K562 (cell line): Measurements from ENCODE around the gene CDCA7. TPM values are rescaled to one million over a fixed set of nuclear protein-coding genes. Genes with fewer than 3 reads are reported as not detected.
A peak's percentile ranks its signal among the peaks of the same experiment; 100 is the strongest.

Experiments
- ATAC-seq: fragments of 200-7000 bp; cut with Tn5 transposase; 3 replicates; pipeline ENCODE4 v1.9.1; 2020; ENCODE audit warnings: moderate library complexity
- BruUV-seq: library from RNA; stranded (reverse); fragments of 400-500 nt; replicated peaks from 2 replicates; lab custom pipeline; 2021; lab: Mats Ljungman, UMichigan
- CTCF ChIA-PET: fragments of 300-600 bp; formaldehyde crosslinking; extraction: SDS; loops from one replicate; lab custom pipeline; 2021; ENCODE audit warnings: low intra/inter-chr PET ratio; lab: Yijun Ruan, JAX
- POLR2A ChIA-PET: fragments of 300-600, 350-650 bp; sonication (Branson Sonifier 250); formaldehyde crosslinking; extraction: SDS; loops from one replicate; lab custom pipeline; 2021; ENCODE audit warnings: antibody characterized with exemption, inconsistent platforms; lab: Yijun Ruan, JAX
- DNase-seq, 4 experiments: peaks; one replicate each; pipeline versions ENCODE4 v3.0.0 to v3.0.0-alpha.2; 2011 to 2018; ENCODE audit warnings: low spot score in 3 of 4, mixed read lengths in 3 of 4; ENCODE audit errors: extremely low read depth in 1 of 4
- FAIRE-seq: peaks from 2 replicates; lab custom pipeline; 2011; peaks lifted over from hg19 to GRCh38; lab: Jason Lieb, UNC
- H2AFZ ChIP-seq: 2 replicates; pipeline ENCODE4 v1.6.0; 2011; ENCODE audit warnings: low read depth, low read length, control low read depth, inconsistent platforms
- H3K27ac ChIP-seq: fragments of 200-600 bp; 3 replicates; pipeline ENCODE4 v1.8.0; 2011; ENCODE audit warnings: low read depth, mild to moderate bottlenecking, control low read depth, inconsistent platforms, low read length, moderate library complexity, mixed read lengths; ENCODE audit errors: extremely low read depth
- H3K27me3 ChIP-seq, 2 experiments: fragments of 300-600 bp in 1 of 2; 2 replicates in 1 of 2; 3 replicates in 1 of 2; pipeline versions ENCODE4 v1.6.0 to v1.8.0; 2011; ENCODE audit warnings: inconsistent platforms in 2 of 2, low read length in 2 of 2, mild to moderate bottlenecking in 1 of 2, mixed read lengths in 1 of 2, moderate library complexity in 1 of 2; ENCODE audit not compliant: control insufficient read depth in 2 of 2, insufficient read depth in 2 of 2
- H3K36me3 ChIP-seq: fragments of 300-600 bp; 3 replicates; pipeline ENCODE4 v1.8.0; 2011; ENCODE audit warnings: mild to moderate bottlenecking, low read length, inconsistent platforms; ENCODE audit not compliant: control insufficient read depth, insufficient read depth
- H3K4me1 ChIP-seq, 2 experiments: fragments of 200-600 bp in 1 of 2; replicated peaks in 1 of 2; 2 replicates in 1 of 2; 3 replicates in 1 of 2; pipeline versions ENCODE4 v1.5.1 to v1.8.0; 2011; ENCODE audit warnings: inconsistent platforms in 2 of 2, low read length in 2 of 2, mild to moderate bottlenecking in 1 of 2, mixed read lengths in 1 of 2, moderate library complexity in 1 of 2; ENCODE audit not compliant: control insufficient read depth in 2 of 2, insufficient read depth in 2 of 2
- H3K4me2 ChIP-seq: 2 replicates; pipeline ENCODE4 v1.6.1; 2011; ENCODE audit warnings: low read length, control low read depth, inconsistent platforms, mixed read lengths; ENCODE audit not compliant: insufficient read depth
- H3K4me3 ChIP-seq: fragments of 200-600 bp; sonication (generic), shearing (Covaris generic); 2 replicates; pipeline ENCODE4 v1.5.1; 2016; ENCODE audit warnings: control low read depth, inconsistent platforms
- H3K79me2 ChIP-seq: fragments of 200-600 bp; 3 replicates; pipeline ENCODE4 v1.8.0; 2011; ENCODE audit warnings: low read length, inconsistent platforms; ENCODE audit not compliant: control insufficient read depth, insufficient read depth
- H3K9ac ChIP-seq, 2 experiments: 2 replicates each; pipeline versions ENCODE4 v1.6.0 to v1.6.1; 2011; ENCODE audit warnings: low read depth in 2 of 2, low read length in 2 of 2, control low read depth in 1 of 2, inconsistent platforms in 1 of 2, mild to moderate bottlenecking in 1 of 2, mixed read lengths in 1 of 2; ENCODE audit not compliant: insufficient read depth in 1 of 2
- H3K9me1 ChIP-seq: one replicate; pipeline ENCODE4 v1.6.0; 2011; ENCODE audit warnings: inconsistent platforms, mild to moderate bottlenecking, low read length, moderate library complexity; ENCODE audit not compliant: control insufficient read depth, insufficient read depth
- H3K9me3 ChIP-seq: replicated peaks from 2 replicates; pipeline ENCODE4 v1.5.1; 2011; ENCODE audit warnings: low read depth, low read length, inconsistent platforms; ENCODE audit not compliant: control insufficient read depth, insufficient read depth
- H4K20me1 ChIP-seq: replicated peaks from 2 replicates; pipeline ENCODE4 v1.6.1; 2011; ENCODE audit warnings: low read length, inconsistent platforms, mixed read lengths; ENCODE audit not compliant: control insufficient read depth, insufficient read depth
- FOSL1 ChIP-seq: fragments of 200-800 bp; sonication (Bioruptor generic); conservative IDR thresholded peaks from 2 replicates; pipeline ENCODE4 v1.6.1; 2016; ENCODE audit warnings: missing genetic modification characterization, missing compliant biosample characterization
- JUND ChIP-seq, 2 experiments: IDR thresholded peaks; 2 replicates in 1 of 2; 3 replicates in 1 of 2; pipeline ENCODE4 v1.6.1; 2011; ENCODE audit warnings: borderline replicate concordance in 2 of 2, low read depth in 2 of 2, low read length in 2 of 2, improper control_type of control experiment in 1 of 2, missing biosample characterization in 1 of 2, missing genetic modification characterization in 1 of 2, missing genetic modification reagents in 1 of 2
- MEIS2 ChIP-seq: fragments of 450-650 bp; IDR thresholded peaks from 2 replicates; pipeline ENCODE4 v1.6.1; 2014; ENCODE audit warnings: mild to moderate bottlenecking; ENCODE audit not compliant: partially characterized antibody
- SIN3A ChIP-seq, 2 experiments: fragments of 150-350 bp in 1 of 2; IDR thresholded peaks; 2 replicates each; pipeline ENCODE4 v1.6.1; 2011 to 2016; ENCODE audit warnings: borderline replicate concordance in 2 of 2, low read depth in 2 of 2, low read length in 2 of 2, mild to moderate bottlenecking in 2 of 2, moderate library complexity in 2 of 2; ENCODE audit not compliant: control insufficient read depth in 1 of 2
- SRSF1 ChIP-seq: fragments of 200-400 bp; formaldehyde crosslinking; IDR thresholded peaks from 2 replicates; pipeline ENCODE4 v1.6.1; 2017; ENCODE audit warnings: mild to moderate bottlenecking, low read depth, low read length, moderate library complexity
- WGBS: fragments of 100-300 bp; shearing (Covaris generic); methylation state at CpG from one replicate; pipeline ENCODE4 v1.1.6; 2016; ENCODE audit warnings: low coverage, mixed read lengths; ENCODE audit not compliant: insufficient coverage; ENCODE audit errors: missing lambda C conversion rate; 5-methylcytosine and 5-hydroxymethylcytosine counted together
- in situ Hi-C: fragments of 300-500 bp; cut with MboI; formaldehyde crosslinking; loops from 4 replicates; pipeline ENCODE4 v1.15.0; 2018; ENCODE audit warnings: inconsistent platforms, mixed read lengths
- intact Hi-C: fragments of 100-400 bp; cut with micrococcal nuclease; formaldehyde crosslinking; loops from 2 replicates; pipeline ENCODE4 v1.14.2; 2022
- polyA plus RNA-seq, 8 experiments: library from polyadenylated mRNA; depleted of rRNA in 4 of 8; stranded (reverse) in 5 of 8; unstranded in 3 of 8; fragments of >200 nt; fragmentation: Nextera tagmentation in 2 of 8; fragmentation: Illumina TruSeq in 1 of 8; extraction: Ambion mirVana in 2 of 8; extraction: Trizol in 1 of 8; gene quantifications; 2 replicates each; pipeline versions ENCODE4 v1.2.1 to v1.2.3, GENCODE V29; 2011 to 2014; ENCODE audit warnings: inconsistent platforms in 1 of 8, missing spikeins in 1 of 8
- total RNA-seq, 7 experiments: library from RNA; depleted of rRNA in 6 of 7; stranded (reverse); fragments of >200 nt in 6 of 7; fragmentation: Illumina TruSeq in 2 of 7; extraction: Trizol in 2 of 7; gene quantifications; 2 replicates each; pipeline versions ENCODE4 v1.2.1 to v1.2.3, GENCODE V29; 2011 to 2021; ENCODE audit warnings: low replicate concordance in 1 of 7

CDCA7 gene
- total and polyA plus RNA-seq, 9 of the 15 experiments (the other 6 are each of a cell fraction or from before 2014, with no cell fraction given), result 28.5 to 122 (median 51.0) TPM

DNA sequence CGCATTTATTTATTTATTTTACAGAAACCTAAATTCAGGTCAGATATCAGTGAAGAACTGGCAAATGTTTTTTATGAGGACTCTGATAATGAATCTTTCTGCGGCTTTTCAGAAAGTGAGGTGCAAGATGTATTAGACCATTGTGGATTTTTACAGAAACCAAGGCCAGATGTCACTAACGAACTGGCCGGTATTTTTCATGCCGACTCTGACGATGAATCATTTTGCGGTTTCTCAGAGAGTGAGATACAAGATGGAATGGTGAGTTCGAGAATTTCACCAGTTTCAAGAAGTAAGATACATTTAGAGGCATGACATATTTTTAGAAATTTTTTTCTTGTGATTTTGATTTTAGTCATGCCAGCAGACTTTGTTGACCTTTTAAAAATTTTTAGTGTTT lies 4.6 kb downstream of the CDCA7 start:
- BruUV-seq, result no TSS peak
- intact Hi-C loops, result loop anchor here (10.0 kb wide), 1 partner anchor 144 kb away; no protein-coding TSS in a partner anchor
- Histone ChIP-seq H3K9me1 (peaks cover 3% of the 10 kb centered on the region), H3K4me1 (peaks cover 10 to 22% of the 10 kb centered on the region in 2 experiments; a peak in 4 of 5 replicates), H3K4me2 (no peak overlapping the region), H3K9ac (no peak overlapping the region), H3K27me3 (no peaks in the 10 kb centered on the region), H3K4me3 (no peak overlapping the region), H3K27ac (peak overlapping the region; percentile 9; the same call in 1 of the 3 replicates), H4K20me1 (peaks cover 17% of the 10 kb centered on the region; the same call in 1 of the 2 replicates), H3K36me3 (peaks cover 75% of the 10 kb centered on the region), H3K9me3 (no peaks in the 10 kb centered on the region), H2AFZ (no peak overlapping the region), H3K79me2 (peaks cover 67% of the 10 kb centered on the region)
- DNase-seq (no peak), ATAC-seq (no peak), FAIRE-seq (no peak)
- CTCF ChIA-PET, result no interaction called here
- in situ Hi-C loops, result no loop called here
- POLR2A ChIA-PET, result no interaction called here
- peak; percentile 47; the same call in 1 of the 2 replicates for TF ChIP-seq FOSL1
- no peak for TF ChIP-seq SRSF1
- peak; percentile 47; the same call in 1 of the 2 replicates for TF ChIP-seq JUND (IDR thresholded peaks at IDR 0.05; ENCODE audit: borderline replicate concordance, low read depth, low read length)
- TF ChIP-seq JUND (tag; IDR thresholded peaks at IDR 0.05; ENCODE audit: borderline replicate concordance, low read depth, low read length), result no peak
- TF ChIP-seq SIN3A (IDR thresholded peaks at IDR 0.05; ENCODE audit: borderline replicate concordance in 2 of 2, control insufficient read depth in 1 of 2, low read depth in 2 of 2, low read length in 2 of 2), result no peak
- TF ChIP-seq MEIS2, result peak; percentile 19
- WGBS, result 77% methylated on average over 8 of the region's 8 CpGs
